Stimulated activated CD4-positive, alpha-beta T cell treated with anti-CD3 and anti-CD28 coated beads, TNF-alpha, amount 100 ng/mL, for 48 hours (primary cell): Measurements from ENCODE around the gene RIPK3.
"Not testable (repeated sequence)": the region's sequence is repeated elsewhere in the genome, so short reads cannot be mapped to it uniquely, and the experiment has no call there.

Experiments used
- DNase-seq, 3 donors: peaks; one replicate each; pipeline ENCODE4 v3.0.0-alpha.2; 2020; ENCODE audit warnings: low read depth in 3 of 3

RIPK3 gene

GRCh38 chr14:24339284-24340151 lies at the start of gene RIPK3:
TSS of gene RIPK3 (minus strand) at chr14:24339991. CDS start at chr14:24339826, 165 bp downstream.
- peak in 2 of 3 donors; percentile 29 to 63 for DNase-seq

- no peak for DNase-seq
Measured at GRCh38 chr14:24389226-24389848, 49.5 kb upstream of the RIPK3 start.

GRCh38 chr14:24388474-24389179 lies 48.8 kb upstream of the RIPK3 start:
- no peak for DNase-seq

GRCh38 chr14:24387579-24387978 lies 47.8 kb upstream of the RIPK3 start:
- not testable (repeated sequence) for DNase-seq

- DNase-seq: no peak
Measured at GRCh38 chr14:24387009-24387345, 47.2 kb upstream of the RIPK3 start.

GRCh38 chr14:24385524-24385923 lies 45.7 kb upstream of the RIPK3 start:
- DNase-seq: no peak

- no peak for DNase-seq
Measured at GRCh38 chr14:24384169-24384568, 44.4 kb upstream of the RIPK3 start.

- DNase-seq: no peak
Measured at GRCh38 chr14:24382064-24382371, 42.2 kb upstream of the RIPK3 start.

- no peak for DNase-seq
Measured at GRCh38 chr14:24381363-24382063, 41.7 kb upstream of the RIPK3 start.

- no peak for DNase-seq
Measured at GRCh38 chr14:24379907-24380730, 40.3 kb upstream of the RIPK3 start.

- no peak for DNase-seq
Measured at GRCh38 chr14:24378981-24379906, 39.5 kb upstream of the RIPK3 start.

- no peak for DNase-seq
Measured at GRCh38 chr14:24378327-24378726, 38.5 kb upstream of the RIPK3 start.

- DNase-seq: no peak
Measured at GRCh38 chr14:24377657-24378056, 37.9 kb upstream of the RIPK3 start.

- DNase-seq: no peak
Measured at GRCh38 chr14:24377126-24377525, 37.3 kb upstream of the RIPK3 start.

GRCh38 chr14:24376448-24377070 lies 36.8 kb upstream of the RIPK3 start:
- no peak for DNase-seq

GRCh38 chr14:24372701-24373416 lies 33.1 kb upstream of the RIPK3 start:
- DNase-seq: no peak

- DNase-seq: not testable (repeated sequence)
Measured at GRCh38 chr14:24371605-24372004, 31.8 kb upstream of the RIPK3 start.

GRCh38 chr14:24370748-24371147 lies 31.0 kb upstream of the RIPK3 start:
- no peak for DNase-seq
